ENCODE results near the gene MROH8.

Gene MROH8

GRCh38 chr20:37178839-37179682, at the start of gene MROH8, which contains the start of gene RPN2:
MROH8 (minus strand) TSS chr20:37179548.
RPN2 (plus strand) TSS chr20:37179330; CDS start chr20:37179357, 27 bp downstream.
- DNase-seq = peak; percentile 98

DNA sequence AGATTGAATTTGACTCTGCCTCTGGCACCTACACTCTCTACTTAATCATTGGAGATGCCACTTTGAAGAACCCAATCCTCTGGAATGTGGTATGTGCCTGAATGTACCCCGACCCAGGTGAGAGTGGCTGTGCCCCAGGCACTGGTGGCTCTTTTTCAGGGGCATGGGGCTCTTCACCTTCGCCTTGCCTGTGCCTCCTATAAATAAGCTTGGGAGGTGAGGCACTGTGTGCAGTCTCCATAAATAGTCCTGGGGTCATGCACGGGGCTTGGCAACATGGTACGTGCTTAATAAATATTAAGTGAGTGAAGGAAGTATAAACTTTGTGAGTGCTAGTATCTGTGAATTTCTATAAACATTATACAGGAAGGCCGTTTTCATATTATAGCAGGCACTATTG, 49.3 kb upstream of the MROH8 start:
- no peak for DNase-seq

- DNase-seq = no peak
Measured at GRCh38 chr20:37228082-37228481, 48.7 kb upstream of the MROH8 start.

GRCh38 chr20:37226889-37227288, 47.5 kb upstream of the MROH8 start:
- DNase-seq = no peak

DNA sequence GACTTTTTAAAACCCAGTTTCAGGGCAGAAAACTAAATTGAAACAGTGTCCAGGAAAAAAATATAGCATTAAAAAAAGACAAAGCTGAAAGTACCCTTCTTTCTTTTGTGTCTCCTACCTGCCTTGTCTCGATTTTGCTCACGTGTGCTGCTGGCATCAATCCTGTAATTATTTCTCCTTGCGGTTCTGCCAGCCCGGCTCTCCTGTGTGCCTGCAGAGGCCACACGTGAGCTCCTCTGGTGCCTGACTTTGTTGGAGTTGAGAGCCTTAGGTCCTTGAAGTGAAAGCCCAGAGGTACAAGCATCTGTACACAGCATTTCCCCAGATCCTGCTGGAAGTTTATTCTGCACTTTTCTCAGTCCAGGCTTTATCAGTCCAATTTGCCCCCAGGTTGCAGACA, 45.8 kb upstream of the MROH8 start:
- DNase-seq = no peak

- DNase-seq = peak; percentile 84
Measured at GRCh38 chr20:37223053-37223452, 43.7 kb upstream of the MROH8 start.

GRCh38 chr20:37222086-37222485, 42.7 kb upstream of the MROH8 start:
- no peak for DNase-seq

DNA sequence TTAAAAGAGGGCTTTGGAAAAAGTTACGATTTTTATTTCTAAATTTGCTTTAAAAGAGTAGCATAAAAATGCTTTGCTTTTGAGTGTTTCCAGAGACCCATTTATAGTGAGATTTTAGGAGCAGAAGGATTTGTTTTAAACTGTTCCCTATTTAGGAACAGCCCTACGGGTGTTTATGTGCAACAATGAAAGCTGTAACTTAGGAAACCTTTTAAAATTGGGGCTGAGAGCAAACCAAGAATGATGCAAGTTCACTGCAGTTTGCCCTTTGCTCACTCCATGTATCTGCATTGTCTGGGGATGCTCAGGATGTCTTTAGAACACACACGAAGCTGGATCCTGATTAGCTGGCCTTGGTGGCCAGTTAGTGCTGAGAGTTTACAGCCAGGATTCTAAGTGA, 41.4 kb upstream of the MROH8 start:
- DNase-seq = peak; percentile 9

DNA sequence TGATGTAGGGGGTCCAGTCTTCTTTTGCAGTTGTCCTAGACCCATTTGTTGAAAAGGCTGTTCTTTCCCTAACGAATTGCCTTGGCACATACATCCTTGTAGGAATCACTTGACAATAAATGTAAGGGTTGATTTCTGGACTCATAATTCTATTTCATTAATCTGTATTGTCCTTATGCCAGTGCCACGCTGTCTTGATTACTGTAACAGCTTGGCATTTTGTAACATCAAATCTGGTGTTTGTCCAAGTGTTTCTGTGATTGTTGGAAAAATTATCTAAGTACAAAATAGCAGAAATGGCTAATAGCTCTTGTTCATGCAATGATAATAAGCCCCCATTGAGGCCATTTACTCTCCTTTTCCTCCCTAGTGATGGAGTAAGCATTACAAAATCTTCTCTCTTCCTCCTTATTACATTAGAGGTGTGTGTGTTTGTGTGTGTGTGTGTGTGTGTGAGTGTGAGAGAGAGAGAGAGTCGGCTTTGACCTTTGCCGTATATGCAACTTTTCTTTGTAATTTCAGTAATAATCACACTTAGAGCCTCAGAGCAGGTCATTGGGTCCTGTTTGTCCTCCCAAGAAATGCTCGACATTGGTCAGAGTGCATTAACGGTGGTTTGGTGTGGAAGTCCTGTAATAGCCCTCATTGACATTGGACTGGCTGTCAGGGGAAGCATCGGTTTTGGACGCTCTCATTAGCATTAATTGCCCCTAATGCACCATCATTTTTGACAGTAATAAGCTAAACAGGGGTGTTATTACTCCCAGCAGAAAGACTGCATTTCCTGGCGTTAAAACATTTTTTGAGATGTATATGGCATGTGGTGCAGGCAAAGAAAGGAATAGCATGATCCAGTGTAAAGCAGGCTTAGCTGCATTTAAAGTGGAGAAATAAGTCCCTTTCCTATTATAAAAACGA, 40.7 kb upstream of the MROH8 start:
- DNase-seq = no peak

- DNase-seq = no peak
Measured at GRCh38 chr20:37218976-37219375, 39.6 kb upstream of the MROH8 start.

GRCh38 chr20:37218441-37218840, 39.1 kb upstream of the MROH8 start:
- DNase-seq = no peak

DNA sequence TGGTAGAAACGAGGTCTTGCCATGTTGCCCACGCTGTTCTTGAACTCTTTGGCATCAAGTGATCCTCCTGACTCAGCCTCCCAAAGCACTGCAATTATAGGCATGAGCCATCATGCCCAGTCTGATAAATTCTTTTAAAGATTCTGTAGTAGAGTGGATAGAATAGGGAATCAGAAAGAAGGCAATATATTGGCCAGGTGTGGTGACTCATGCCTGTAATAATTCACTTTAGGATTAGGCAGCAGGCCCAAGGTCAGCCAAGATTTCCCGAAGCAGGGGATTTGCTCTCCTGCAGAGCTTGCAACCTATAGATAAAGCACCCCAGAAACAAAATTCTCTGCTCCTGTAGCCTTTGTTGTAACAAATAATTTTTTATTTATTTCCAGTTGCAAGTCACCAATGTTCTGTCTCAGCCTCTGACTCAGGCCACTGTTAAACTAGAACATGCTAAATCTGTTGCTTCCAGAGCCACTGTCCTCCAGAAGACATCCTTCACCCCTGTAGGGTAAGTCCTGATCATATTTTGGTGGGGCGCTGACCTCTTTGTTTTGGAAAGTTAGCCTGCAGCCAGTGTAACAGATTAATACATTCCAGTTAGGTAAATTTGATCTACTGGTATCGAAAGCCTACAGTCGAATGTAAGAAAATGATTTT, 30.4 kb upstream of the MROH8 start:
- no peak for DNase-seq

GRCh38 chr20:37209193-37209592, 29.8 kb upstream of the MROH8 start:
- DNase-seq = no peak

GRCh38 chr20:37207171-37207570, 27.8 kb upstream of the MROH8 start:
- no peak for DNase-seq

GRCh38 chr20:37205794-37206193, 26.4 kb upstream of the MROH8 start:
- no peak for DNase-seq

DNA sequence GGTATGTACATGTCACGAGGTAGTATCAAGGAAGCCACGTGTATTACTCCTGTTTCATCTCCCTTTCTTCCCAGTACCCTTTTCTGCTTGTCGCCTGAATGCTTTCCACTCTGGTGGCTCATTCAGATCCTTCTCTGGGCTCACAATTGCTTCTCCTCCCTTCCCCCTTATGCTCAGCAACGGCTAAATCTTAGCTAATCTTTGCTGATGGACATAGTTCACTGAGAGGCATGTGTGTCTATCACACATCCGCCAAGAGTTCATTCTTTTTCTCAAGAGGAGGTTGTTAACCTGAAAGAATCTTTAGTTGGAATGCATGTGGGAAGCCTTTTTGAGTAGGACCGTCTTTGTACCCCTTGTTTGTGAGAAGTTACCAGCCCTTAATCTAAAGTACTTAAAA, 25.8 kb upstream of the MROH8 start:
- no peak for DNase-seq

GRCh38 chr20:37204056-37204455, 24.7 kb upstream of the MROH8 start:
- DNase-seq = no peak

- peak; percentile 97 for DNase-seq
Measured at GRCh38 chr20:37202267-37202943, 23.1 kb upstream of the MROH8 start.

DNA sequence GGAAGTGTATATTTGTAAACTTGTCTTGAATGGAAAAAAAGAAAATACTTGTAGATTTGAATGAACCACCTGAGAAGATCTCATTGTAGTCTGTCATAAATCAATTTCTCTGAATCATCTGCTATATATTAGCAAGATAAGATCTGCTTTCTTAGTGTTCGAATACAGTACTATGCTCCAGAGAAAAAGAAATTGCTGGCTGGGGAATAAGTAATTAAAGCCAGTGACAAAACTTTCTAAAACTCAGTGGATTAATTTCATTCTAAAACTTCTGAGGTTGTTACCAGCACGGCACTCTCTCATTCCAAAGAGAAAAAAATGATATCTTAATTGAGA, 22.4 kb upstream of the MROH8 start:
- peak; percentile 5 for DNase-seq

GRCh38 chr20:37200926-37201826, 21.8 kb upstream of the MROH8 start:
- DNase-seq = peak; percentile 4

DNA sequence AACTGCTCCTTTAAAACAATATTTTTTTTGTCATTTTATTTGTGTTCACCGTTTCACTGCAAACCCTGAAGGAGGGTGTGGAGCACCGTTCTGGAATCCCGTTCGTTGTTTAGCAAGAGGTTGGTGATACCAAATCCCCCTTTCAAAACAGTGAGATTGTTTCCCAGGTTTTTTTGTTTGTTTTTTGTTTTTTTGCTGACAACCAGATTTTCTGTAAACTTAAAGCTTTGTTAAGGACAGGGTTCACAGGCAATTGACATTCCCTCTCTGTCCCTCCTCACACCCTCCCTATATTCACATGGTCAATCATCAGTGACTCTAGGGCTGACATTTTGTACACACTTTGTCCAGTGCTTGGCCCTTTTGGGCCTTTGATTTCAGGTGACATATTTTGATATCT, 21.0 kb upstream of the MROH8 start:
- no peak for DNase-seq
